Right cardiac atrium (tissue), 5 donors: ENCODE measurements around the gene SEC16A. TPM values are rescaled to one million over a fixed set of nuclear protein-coding genes. Genes with fewer than 3 reads are reported as not detected.
"Not testable (repeated sequence)": the region's sequence is repeated elsewhere in the genome, so short reads cannot be mapped to it uniquely, and the experiment has no call there.

Experiments
- ATAC-seq, 2 donors: fragments of 200-7000 bp; cut with Tn5 transposase; one replicate each; pipeline versions ENCODE4 v1.8.0 to v1.9.1; 2020; ENCODE audit warnings: moderate library complexity in 2 of 2, mild to moderate bottlenecking in 1 of 2
- DNase-seq, 3 donors: peaks; one replicate each; pipeline ENCODE4 v3.0.0-alpha.2; 2020
- H3K27ac ChIP-seq: one replicate; pipeline ENCODE4 v1.5.1; 2013; ENCODE audit warnings: mild to moderate bottlenecking, low read length, control low read depth, moderate library complexity
- H3K27me3 ChIP-seq: one replicate; pipeline ENCODE4 v1.6.1; 2013; ENCODE audit not compliant: control insufficient read depth, insufficient read depth
- H3K4me1 ChIP-seq: one replicate; pipeline ENCODE4 v1.6.1; 2013; ENCODE audit warnings: low read length; ENCODE audit not compliant: control insufficient read depth, insufficient read depth
- H3K4me3 ChIP-seq: one replicate; pipeline ENCODE4 v1.5.1; 2013; ENCODE audit warnings: low read length, control low read depth
- H3K9me3 ChIP-seq: one replicate; pipeline ENCODE4 v1.6.1; 2013; ENCODE audit warnings: low read length; ENCODE audit not compliant: control insufficient read depth
- WGBS: extraction: QIAGEN DNeasy Blood & Tissue Kit; methylation state at CpG from one replicate; pipeline ENCODE4 v1.1.7; 2013; 5-methylcytosine and 5-hydroxymethylcytosine counted together
- intact Hi-C, 4 donors: fragments of 100-400 bp; cut with DNase I; formaldehyde crosslinking; loops; one replicate each; pipeline versions ENCODE4 v1.11.0 to v1.14.0; 2022 to 2023
- polyA plus RNA-seq: library from polyadenylated mRNA; stranded (reverse); fragments of 200-250 nt; gene quantifications from one replicate; pipeline ENCODE4 v1.2.3, GENCODE V29; 2013
- total RNA-seq, 4 donors: library from RNA; stranded (reverse); fragmentation: NEBNext Ultra II Directional; extraction: Animal tissue kit (Norgen Biotek cat#: 25700); gene quantifications; one replicate each; pipeline ENCODE4 v1.2.1, GENCODE V29; 2021
- donor health status: healthy with polysubstance abuse.
- donor health status: DM: no; HTN: yes; CAD: no.
- donor health status: DM: no; HTN: no; CAD: no.
- donor health status: DM: no; HTN: yes; CAD: no; lungs with severe emphysema.
- donor health status: DM: yes; HTN: yes; CAD: no.

The SEC16A gene
- total and polyA plus RNA-seq, 5 donors = 23.1 to 35.3 (median 26.4) TPM

DNA sequence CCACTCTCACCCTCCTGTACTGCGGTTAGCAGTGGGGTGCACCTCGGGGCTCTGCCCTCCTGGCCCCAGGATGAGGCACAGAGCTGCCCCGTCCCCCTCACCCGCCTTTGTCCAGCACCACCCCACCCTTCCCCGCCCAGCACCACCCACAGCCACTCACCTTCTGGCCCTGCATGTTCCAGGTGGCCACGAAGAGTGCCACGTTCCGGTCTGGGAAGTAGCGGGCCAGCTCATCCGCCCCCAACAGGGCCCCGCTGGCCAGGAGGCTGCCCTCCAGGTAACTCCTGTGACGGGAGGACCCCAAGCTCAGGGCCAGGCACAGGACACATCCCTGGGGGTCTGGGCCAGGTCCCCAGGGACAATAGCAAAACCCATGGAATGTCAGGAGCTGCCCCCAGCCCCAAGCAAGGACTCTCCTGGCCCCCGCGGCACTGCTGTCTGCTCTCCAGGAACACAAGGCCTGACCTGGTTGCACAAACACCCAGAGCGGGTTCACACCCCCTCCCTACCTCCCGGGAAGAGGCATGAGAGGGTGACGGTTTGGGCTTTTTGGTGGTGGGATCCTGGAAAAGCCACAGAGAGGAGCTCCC is 48.2 kb downstream of the SEC16A start:
- H3K4me1 ChIP-seq = peaks cover 6% of the 10 kb centered on the region
- intact Hi-C loops = no loop called here
- 90% methylated on average over 17 of the region's 17 CpGs for WGBS

DNA sequence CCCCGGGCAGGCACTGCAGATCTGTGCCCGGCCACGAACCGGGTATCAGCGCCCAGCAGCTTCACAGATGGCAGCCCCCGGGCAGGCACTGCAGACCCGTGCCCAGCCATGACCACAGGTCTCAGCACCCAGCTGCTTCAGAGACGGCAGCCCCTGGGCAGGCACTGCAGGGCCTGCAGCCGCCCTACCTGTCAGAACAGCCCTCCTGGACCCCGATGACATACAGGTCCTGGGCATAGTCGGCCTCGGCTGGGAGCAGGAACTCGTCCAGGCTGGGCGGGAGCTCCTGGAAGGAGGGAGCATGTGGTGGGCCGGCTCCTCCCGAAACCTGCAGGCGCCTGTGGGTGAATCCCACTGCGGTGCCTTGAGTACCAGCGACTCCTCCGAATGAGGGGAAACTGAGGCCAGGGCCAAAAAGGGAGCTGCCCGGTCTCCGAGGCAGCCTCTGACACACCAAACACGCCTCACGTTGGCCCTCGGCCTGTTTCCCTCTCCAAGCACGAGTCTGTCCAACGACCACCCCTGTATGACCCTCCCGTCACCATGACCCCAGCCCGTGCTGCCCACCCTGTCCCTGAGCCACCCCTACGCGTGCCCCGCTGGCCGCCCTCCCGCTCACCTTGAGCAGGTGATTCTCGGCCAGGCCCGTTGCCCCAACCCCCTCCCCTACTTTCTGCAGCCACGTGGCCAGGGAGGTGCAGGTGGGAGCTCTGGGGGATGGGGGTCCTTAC is 48.8 kb downstream of the SEC16A start:
- Histone ChIP-seq H3K27me3 (no peaks in the 10 kb centered on the region), H3K4me1 (peaks cover 6% of the 10 kb centered on the region), H3K9me3 (no peaks in the 10 kb centered on the region), H3K27ac (no peak overlapping the region), H3K4me3 (no peak overlapping the region)
- 89% methylated on average over 37 of the region's 37 CpGs for WGBS
- peak in 1 of 3 donors; percentile 58 for DNase-seq
- intact Hi-C loops = no loop called here
- ATAC-seq = no peak

More for the DNA sequence above, 48.2 kb downstream of the SEC16A start:
- no peaks in the 10 kb centered on the region for H3K9me3 ChIP-seq
- DNase-seq = peak in 1 of 3 donors; percentile 54
- H3K27ac ChIP-seq = no peak overlapping the region
- H3K27me3 ChIP-seq = no peaks in the 10 kb centered on the region
- no peak overlapping the region for H3K4me3 ChIP-seq
- ATAC-seq = no peak

DNA sequence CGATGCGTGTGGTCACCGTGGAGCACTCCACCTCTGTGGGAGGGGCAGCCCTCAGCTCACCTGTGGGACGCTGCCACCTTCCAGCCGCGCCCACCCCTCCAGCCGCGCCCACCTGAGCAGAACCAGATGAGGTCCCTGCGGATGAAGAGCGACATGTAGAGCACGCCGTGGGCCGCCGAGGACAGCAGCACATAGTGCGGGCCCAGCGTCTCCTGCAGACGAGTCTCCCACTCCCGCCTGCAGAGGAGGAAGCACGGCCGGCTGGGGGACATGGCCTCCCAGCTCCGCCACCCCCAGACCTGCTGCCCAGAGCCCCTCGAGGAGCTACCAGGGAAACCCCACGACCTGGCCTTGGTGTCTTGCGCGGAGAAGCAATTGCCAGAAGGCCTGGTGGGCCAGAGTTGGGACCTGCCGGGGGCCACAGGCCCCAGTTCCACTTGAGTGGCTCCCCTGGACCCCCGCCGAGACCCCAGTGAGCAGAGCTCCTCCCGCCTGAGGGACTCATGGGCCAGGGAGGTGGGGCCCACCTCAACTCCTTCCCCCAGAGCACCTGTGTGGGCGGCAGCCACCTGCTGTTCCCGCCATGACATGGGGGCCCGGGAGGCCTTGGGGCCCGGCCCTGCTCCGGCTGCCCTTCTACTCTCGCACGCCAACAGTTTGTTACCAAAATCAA is 49.7 kb downstream of the SEC16A start:
- Histone ChIP-seq H3K9me3 (no peaks in the 10 kb centered on the region), H3K27me3 (no peaks in the 10 kb centered on the region), H3K4me3 (no peak overlapping the region), H3K27ac (no peak overlapping the region), H3K4me1 (peaks cover 6% of the 10 kb centered on the region)
- intact Hi-C loops = no loop called here
- 94% methylated on average over 36 of the region's 36 CpGs for WGBS
- DNase-seq (no peak), ATAC-seq (no peak)

DNA sequence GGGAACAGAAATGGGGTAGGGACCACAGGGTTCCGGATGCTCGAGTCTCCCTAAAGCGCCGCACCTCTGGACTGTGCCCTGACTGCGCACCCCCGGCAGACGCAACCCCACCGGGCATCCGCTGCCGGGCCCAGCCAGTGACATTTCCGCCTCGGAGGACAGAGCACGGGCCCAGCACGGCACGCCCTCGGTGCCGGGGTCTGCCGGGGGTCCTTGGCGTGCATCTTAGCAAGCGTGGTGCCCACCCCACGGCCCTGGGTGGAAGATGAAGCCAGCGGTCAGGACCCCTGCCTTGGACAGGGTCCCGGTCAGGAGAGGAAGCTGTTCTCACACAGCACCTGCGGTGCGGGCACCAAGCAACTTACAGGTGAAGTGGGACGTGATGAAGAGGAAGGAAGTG is 50.2 kb downstream of the SEC16A start:
- no peak for DNase-seq
- Histone ChIP-seq H3K4me3 (no peak overlapping the region), H3K27ac (no peak overlapping the region), H3K27me3 (no peaks in the 10 kb centered on the region), H3K9me3 (no peaks in the 10 kb centered on the region), H3K4me1 (peaks cover 4% of the 10 kb centered on the region)
- 96% methylated on average over 26 of the region's 26 CpGs for WGBS
- intact Hi-C loops = no loop called here
- no peak for ATAC-seq

DNA sequence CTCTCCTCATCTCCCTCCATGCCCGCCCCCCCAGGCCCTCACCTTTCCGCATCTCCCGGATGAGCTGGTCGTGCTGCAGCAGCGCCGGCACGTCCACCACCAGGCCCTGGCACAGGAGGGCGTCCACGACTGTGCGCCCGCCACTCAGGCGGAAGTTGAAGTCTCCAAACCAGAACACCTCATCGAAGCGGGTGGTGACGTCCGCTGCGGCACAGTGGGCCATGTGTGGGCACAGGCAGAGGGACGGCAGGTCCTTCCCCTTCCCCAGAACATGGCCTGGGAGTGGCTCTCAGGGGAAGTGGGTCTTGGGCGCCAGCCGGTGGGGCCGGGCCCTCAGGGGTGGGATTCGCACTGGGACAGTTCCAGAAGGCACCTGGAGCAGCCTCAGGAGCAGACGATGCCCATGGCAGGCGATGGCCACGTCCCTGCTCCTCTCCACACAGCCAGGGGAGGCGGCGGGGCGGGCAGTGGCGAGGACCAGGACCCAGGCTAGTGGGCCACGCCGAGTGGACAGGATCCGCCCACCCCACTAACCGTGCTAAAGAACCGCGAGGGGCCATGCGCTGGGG is 51.0 kb downstream of the SEC16A start:
- no peaks in the 10 kb centered on the region for H3K4me1 ChIP-seq
- DNase-seq (no peak), ATAC-seq (no peak)
- H3K4me3 ChIP-seq = no peak overlapping the region
- H3K27ac ChIP-seq = no peak overlapping the region
- H3K9me3 ChIP-seq = no peaks in the 10 kb centered on the region
- H3K27me3 ChIP-seq = no peaks in the 10 kb centered on the region
- WGBS = 93% methylated on average over 36 of the region's 36 CpGs
- intact Hi-C loops = no loop called here

GRCh38 chr9:136430588-136431234 is 52.1 kb downstream of the SEC16A start:
- ATAC-seq (no peak), DNase-seq (no peak)
- no peaks in the 10 kb centered on the region for H3K4me1 ChIP-seq
- intact Hi-C loops = no loop called here
- no peak overlapping the region for H3K4me3 ChIP-seq
- H3K9me3 ChIP-seq = no peaks in the 10 kb centered on the region
- H3K27me3 ChIP-seq = no peaks in the 10 kb centered on the region
- H3K27ac ChIP-seq = no peak overlapping the region
- 93% methylated on average over 29 of the region's 29 CpGs for WGBS

DNA sequence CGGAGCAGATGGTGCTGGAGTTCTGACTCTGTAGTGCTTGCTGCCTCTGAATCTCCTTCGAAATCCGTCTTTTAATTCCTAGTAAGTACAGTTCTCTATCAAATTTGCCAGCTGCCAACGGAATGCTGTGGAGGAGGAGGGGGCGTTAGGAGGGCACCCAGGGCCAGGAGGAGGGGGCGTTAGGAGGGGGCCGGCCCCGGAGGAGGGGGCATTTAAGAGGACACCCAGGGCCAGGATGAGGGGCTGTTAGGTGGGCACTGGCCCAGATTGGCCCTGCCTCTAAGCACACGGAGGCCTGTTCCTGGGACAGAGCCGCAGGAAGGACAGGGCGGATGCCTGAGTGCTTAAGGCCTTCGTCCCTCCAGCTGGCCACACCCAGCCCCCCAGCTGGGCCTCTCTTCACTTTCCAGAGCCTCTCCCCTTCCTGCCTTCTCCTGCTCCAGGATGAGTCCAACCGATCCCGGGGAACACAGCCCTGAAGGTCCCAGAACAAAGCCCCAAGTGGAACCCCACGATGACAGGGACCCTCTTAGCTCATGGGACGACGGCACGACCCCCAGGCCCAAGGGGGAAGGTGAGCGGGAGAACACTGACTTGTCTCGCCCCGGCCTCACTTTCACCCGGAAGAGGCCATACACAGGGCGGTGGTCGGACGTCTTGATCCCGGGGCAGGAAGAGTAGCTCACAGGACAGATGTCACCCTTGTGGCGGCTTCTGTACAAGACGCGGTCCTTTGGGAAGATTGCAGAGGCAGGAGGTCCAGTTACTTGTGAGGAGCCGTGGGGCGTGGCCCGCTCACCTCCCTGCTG is 53.0 kb downstream of the SEC16A start:
- H3K9me3 ChIP-seq = no peaks in the 10 kb centered on the region
- DNase-seq (no peak), ATAC-seq (peak; percentile 9 to 17)
- intact Hi-C loops = no loop called here
- no peaks in the 10 kb centered on the region for H3K4me1 ChIP-seq
- no peaks in the 10 kb centered on the region for H3K27me3 ChIP-seq
- no peak overlapping the region for H3K4me3 ChIP-seq
- WGBS = 75% methylated on average over 32 of the region's 32 CpGs
- H3K27ac ChIP-seq = no peak overlapping the region

GRCh38 chr9:136429075-136429628 is 53.7 kb downstream of the SEC16A start:
- DNase-seq = no peak
- Histone ChIP-seq H3K4me3 (no peak overlapping the region), H3K4me1 (no peaks in the 10 kb centered on the region), H3K27ac (no peak overlapping the region), H3K9me3 (no peaks in the 10 kb centered on the region), H3K27me3 (no peaks in the 10 kb centered on the region)
- 89% methylated on average over 21 of the region's 21 CpGs for WGBS
- ATAC-seq = peak; percentile 7 to 21
- intact Hi-C loops = no loop called here

- H3K4me1 ChIP-seq = no peaks in the 10 kb centered on the region
- ATAC-seq (no peak), DNase-seq (no peak)
- no peak overlapping the region for H3K4me3 ChIP-seq
- H3K27ac ChIP-seq = no peak overlapping the region
- H3K9me3 ChIP-seq = no peaks in the 10 kb centered on the region
- 79% methylated on average over 12 of the region's 12 CpGs for WGBS
- H3K27me3 ChIP-seq = no peaks in the 10 kb centered on the region
- intact Hi-C loops = no loop called here
Measured at GRCh38 chr9:136426787-136427186, 56.1 kb downstream of the SEC16A start.

DNA sequence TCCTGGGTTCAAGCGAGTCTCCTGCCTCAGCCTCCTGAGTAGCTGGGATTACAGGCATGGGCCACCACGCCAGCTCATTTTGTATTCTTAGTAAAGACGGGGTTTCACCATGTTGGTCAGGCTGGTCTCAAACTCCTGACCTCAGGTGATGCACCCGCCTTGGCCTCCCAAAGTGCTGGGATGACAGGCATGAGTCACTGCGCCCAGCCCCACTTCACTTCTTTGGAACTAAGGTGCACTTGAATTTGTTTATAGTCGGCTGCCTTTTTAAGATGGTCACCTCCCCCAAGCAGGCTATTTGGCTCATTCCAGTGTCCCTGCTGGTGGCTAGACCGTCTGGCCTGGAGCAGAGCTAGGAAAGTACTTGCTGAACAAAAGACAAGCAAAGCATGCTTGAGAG is 57.5 kb downstream of the SEC16A start:
- H3K4me1 ChIP-seq, H3K27ac ChIP-seq, H3K4me3 ChIP-seq, H3K9me3 ChIP-seq, ATAC-seq, DNase-seq, intact Hi-C loops, H3K27me3 ChIP-seq: not testable (repeated sequence)
- 83% methylated on average over 7 of the region's 7 CpGs for WGBS
